SK-N-SH (cell line): Measurements from ENCODE around the gene RALY. TPM values are rescaled to one million over a fixed set of nuclear protein-coding genes. Genes with fewer than 3 reads are reported as not detected.

ENCODE experiments used
- CTCF ChIA-PET: fragments of 300-600, 350-600 bp; formaldehyde crosslinking; extraction: SDS; loops from one replicate; lab custom pipeline; 2021; lab: Yijun Ruan, JAX
- POLR2A ChIA-PET: fragments of 350-600 bp; sonication (Branson Sonifier 250); formaldehyde crosslinking; extraction: SDS; loops from one replicate; lab custom pipeline; 2020; ENCODE audit warnings: antibody characterized with exemption, inconsistent platforms; lab: Yijun Ruan, JAX
- DNase-seq: peaks from one replicate; pipeline ENCODE4 v3.0.0; 2012
- H2AFZ ChIP-seq: fragments of 200-600 bp; sonication (generic); 2 replicates; pipeline ENCODE4 v1.8.1; 2016; ENCODE audit warnings: antibody characterized with exemption, mild to moderate bottlenecking, low read depth
- H3F3A ChIP-seq: fragments of 200-600 bp; sonication (generic); replicated peaks from 2 replicates; pipeline ENCODE3; 2016; ENCODE audit warnings: antibody characterized with exemption, mild to moderate bottlenecking; ENCODE audit not compliant: insufficient read depth
- H3K27ac ChIP-seq, 2 experiments: fragments of 200-500 bp in 1 of 2; fragments of 200-600 bp in 1 of 2; sonication (Bioruptor generic) in 1 of 2; sonication (generic), shearing (Covaris generic) in 1 of 2; 2 replicates each; pipeline versions ENCODE4 v1.5.1 to v1.6.1; 2014 to 2016; ENCODE audit warnings: low read depth in 2 of 2, inconsistent platforms in 1 of 2, low read length in 1 of 2, mild to moderate bottlenecking in 1 of 2, mixed read lengths in 1 of 2
- H3K27me3 ChIP-seq: fragments of 200-600 bp; sonication (generic), shearing (Covaris generic); 2 replicates; pipeline ENCODE4 v1.6.1; 2016; ENCODE audit warnings: mixed run types; ENCODE audit not compliant: insufficient read depth
- H3K36me3 ChIP-seq, 2 experiments: fragments of 200-500 bp in 1 of 2; fragments of 200-600 bp in 1 of 2; sonication (Bioruptor generic) in 1 of 2; sonication (generic) in 1 of 2; replicated peaks in 1 of 2; 2 replicates each; pipeline versions ENCODE3 to v1.5.1; 2014 to 2016; ENCODE audit warnings: low read length in 1 of 2, mild to moderate bottlenecking in 1 of 2; ENCODE audit not compliant: insufficient read depth in 2 of 2, control insufficient read depth in 1 of 2
- H3K4me1 ChIP-seq, 2 experiments: fragments of 200-500 bp in 1 of 2; fragments of 200-600 bp in 1 of 2; sonication (Bioruptor generic) in 1 of 2; sonication (generic), shearing (Covaris generic) in 1 of 2; 2 replicates each; pipeline versions ENCODE4 v1.5.1 to v1.6.1; 2014 to 2016; ENCODE audit warnings: low read depth in 1 of 2, low read length in 1 of 2, mixed run types in 1 of 2; ENCODE audit not compliant: insufficient read depth in 2 of 2, control insufficient read depth in 1 of 2
- H3K4me2 ChIP-seq: fragments of 200-600 bp; sonication (generic), shearing (Covaris generic); 2 replicates; pipeline ENCODE4 v1.6.1; 2017; ENCODE audit warnings: mixed run types
- H3K4me3 ChIP-seq, 2 experiments: fragments of 200-500 bp in 1 of 2; fragments of 200-600 bp in 1 of 2; sonication (Bioruptor generic) in 1 of 2; sonication (generic), shearing (Covaris generic) in 1 of 2; 2 replicates each; pipeline versions ENCODE4 v1.5.1 to v1.8.1; 2014 to 2016; ENCODE audit warnings: low read depth in 2 of 2, inconsistent platforms in 1 of 2, low read length in 1 of 2, mild to moderate bottlenecking in 1 of 2, mixed read lengths in 1 of 2, moderate library complexity in 1 of 2
- H3K79me2 ChIP-seq: fragments of 200-600 bp; sonication (generic); 2 replicates; pipeline ENCODE4 v1.8.1; 2017; ENCODE audit warnings: mild to moderate bottlenecking; ENCODE audit not compliant: insufficient read depth
- H3K9ac ChIP-seq: fragments of 200-600 bp; sonication (generic); 2 replicates; pipeline ENCODE4 v1.6.1; 2017; ENCODE audit warnings: mixed run types
- H3K9me2 ChIP-seq: fragments of 200-600 bp; sonication (generic); 2 replicates; pipeline ENCODE4 v1.6.1; 2017; ENCODE audit warnings: mixed run types
- H3K9me3 ChIP-seq: fragments of 200-600 bp; sonication (generic); 2 replicates; pipeline ENCODE4 v1.6.1; 2017; ENCODE audit warnings: mixed run types, mild to moderate bottlenecking, moderate library complexity
- H4K20me1 ChIP-seq: fragments of 200-600 bp; sonication (generic); 2 replicates; pipeline ENCODE4 v1.6.1; 2017; ENCODE audit warnings: mild to moderate bottlenecking, mixed run types; ENCODE audit not compliant: insufficient read depth
- ELF1 ChIP-seq: IDR thresholded peaks from 2 replicates; pipeline ENCODE4 v1.4.0; 2012
- EZH2phosphoT487 ChIP-seq: fragments of 200-600 bp; sonication (generic); IDR thresholded peaks from 2 replicates; pipeline ENCODE4 v1.6.1; 2017; ENCODE audit warnings: low read depth, mixed run types, mild to moderate bottlenecking, antibody characterized with exemption, moderate library complexity, borderline replicate concordance
- GABPA ChIP-seq: IDR thresholded peaks from 2 replicates; pipeline ENCODE4 v1.4.0; 2012; ENCODE audit warnings: low read depth, mild to moderate bottlenecking
- GATA2 ChIP-seq: sonication (generic); formaldehyde crosslinking; IDR thresholded peaks from 2 replicates; pipeline ENCODE4 v1.5.0; 2020; ENCODE audit warnings: mild to moderate bottlenecking, missing genetic modification reagents
- JUND ChIP-seq: IDR thresholded peaks from 2 replicates; pipeline ENCODE4 v1.4.0; 2012
- POLR2AphosphoS5 ChIP-seq: IDR thresholded peaks from 2 replicates; pipeline ENCODE4 v1.6.1; 2012; ENCODE audit warnings: low read depth, low read length
- RAD21 ChIP-seq: IDR thresholded peaks from 2 replicates; pipeline ENCODE4 v1.6.1; 2012; ENCODE audit warnings: mild to moderate bottlenecking, low read length
- RCOR1 ChIP-seq: fragments of 150-350 bp; IDR thresholded peaks from 2 replicates; pipeline ENCODE4 v1.6.1; 2017; ENCODE audit warnings: antibody characterized with exemption, low read length
- RFX5 ChIP-seq: IDR thresholded peaks from 2 replicates; pipeline ENCODE4 v1.6.1; 2012; ENCODE audit warnings: mild to moderate bottlenecking, improper control_type of control experiment, low read length
- TAF1 ChIP-seq: IDR thresholded peaks from 2 replicates; pipeline ENCODE4 v1.6.1; 2012; ENCODE audit warnings: low read depth, mild to moderate bottlenecking, low read length, moderate library complexity, borderline replicate concordance
- TCF12 ChIP-seq: IDR thresholded peaks from 2 replicates; pipeline ENCODE4 v1.4.0; 2012
- TEAD4 ChIP-seq: IDR thresholded peaks from 2 replicates; pipeline ENCODE4 v1.4.0; 2012; ENCODE audit warnings: mild to moderate bottlenecking, borderline replicate concordance; ENCODE audit not compliant: insufficient read depth
- YY1 ChIP-seq: IDR thresholded peaks from 2 replicates; pipeline ENCODE4 v1.4.0; 2012; ENCODE audit warnings: low read depth, mild to moderate bottlenecking
- WGBS: methylation state at CpG from one replicate; pipeline ENCODE4 v1.1.6; 2017; ENCODE audit warnings: low lambda C conversion rate; 5-methylcytosine and 5-hydroxymethylcytosine counted together
- polyA plus RNA-seq, 3 experiments: library from polyadenylated mRNA; depleted of rRNA; stranded (reverse); fragments of >200 nt; gene quantifications; 2 replicates each; pipeline ENCODE4 v1.2.3, GENCODE V29; 2012
- TF ChIP-seq, protein P1 (sequence below): IDR thresholded peaks from 2 replicates; pipeline ENCODE4 v1.6.1; 2012; ENCODE audit warnings: mild to moderate bottlenecking, low read depth, low read length, moderate library complexity
- TF ChIP-seq, protein P2 (sequence below): IDR thresholded peaks from 2 replicates; pipeline ENCODE4; 2012

RALY gene
- polyA plus RNA-seq, 1 of the 3 experiments (the other 2 are of a cell fraction) = 130 TPM

DNA sequence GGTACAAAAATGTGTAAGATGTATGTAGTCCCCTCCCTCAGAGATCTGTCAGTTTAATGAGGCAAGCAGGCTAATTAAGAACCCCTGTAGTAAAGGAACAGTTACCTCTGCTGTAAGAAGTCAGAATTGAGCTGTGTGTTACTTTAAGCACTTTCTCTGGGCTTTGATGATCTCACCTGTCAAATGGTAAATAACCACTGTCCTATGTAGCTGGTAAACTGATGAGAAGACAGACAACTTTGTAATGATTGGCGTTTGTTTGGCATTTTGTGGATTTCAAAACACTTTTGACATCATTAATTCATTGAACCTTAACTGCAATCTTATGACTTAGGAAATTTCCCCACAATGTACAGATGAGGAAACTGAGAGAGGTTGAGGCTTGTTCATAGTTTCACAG lies 55.7 kb downstream of the RALY start:
- Histone ChIP-seq H3K9me3 (no peaks in the 10 kb centered on the region), H3K4me1 (peaks cover 0 to 21% of the 10 kb centered on the region in 2 experiments; a peak in 1 of 4 replicates), H3K4me2 (no peak overlapping the region), H3K27me3 (no peaks in the 10 kb centered on the region), H3F3A (no peaks in the 10 kb centered on the region), H3K4me3 (no peak overlapping the region), H3K27ac (no peak overlapping the region), H2AFZ (no peak overlapping the region), H3K9me2 (no peaks in the 10 kb centered on the region), H3K9ac (no peak overlapping the region), H3K36me3 (peaks cover 0 to 2% of the 10 kb centered on the region in 2 experiments), H4K20me1 (peaks cover 95% of the 10 kb centered on the region), H3K79me2 (peaks cover 97% of the 10 kb centered on the region)
- 100% methylated on average over 1 of the region's 1 CpG for WGBS
- ChIA-PET CTCF (interaction anchor here (1.1 to 1.5 kb wide), 2 partner anchors 20 to 45 kb away, joined by 3 to 6 read pairs; no protein-coding TSS in a partner anchor), POLR2A (no interaction called here)
- TF ChIP-seq, protein P1, sequence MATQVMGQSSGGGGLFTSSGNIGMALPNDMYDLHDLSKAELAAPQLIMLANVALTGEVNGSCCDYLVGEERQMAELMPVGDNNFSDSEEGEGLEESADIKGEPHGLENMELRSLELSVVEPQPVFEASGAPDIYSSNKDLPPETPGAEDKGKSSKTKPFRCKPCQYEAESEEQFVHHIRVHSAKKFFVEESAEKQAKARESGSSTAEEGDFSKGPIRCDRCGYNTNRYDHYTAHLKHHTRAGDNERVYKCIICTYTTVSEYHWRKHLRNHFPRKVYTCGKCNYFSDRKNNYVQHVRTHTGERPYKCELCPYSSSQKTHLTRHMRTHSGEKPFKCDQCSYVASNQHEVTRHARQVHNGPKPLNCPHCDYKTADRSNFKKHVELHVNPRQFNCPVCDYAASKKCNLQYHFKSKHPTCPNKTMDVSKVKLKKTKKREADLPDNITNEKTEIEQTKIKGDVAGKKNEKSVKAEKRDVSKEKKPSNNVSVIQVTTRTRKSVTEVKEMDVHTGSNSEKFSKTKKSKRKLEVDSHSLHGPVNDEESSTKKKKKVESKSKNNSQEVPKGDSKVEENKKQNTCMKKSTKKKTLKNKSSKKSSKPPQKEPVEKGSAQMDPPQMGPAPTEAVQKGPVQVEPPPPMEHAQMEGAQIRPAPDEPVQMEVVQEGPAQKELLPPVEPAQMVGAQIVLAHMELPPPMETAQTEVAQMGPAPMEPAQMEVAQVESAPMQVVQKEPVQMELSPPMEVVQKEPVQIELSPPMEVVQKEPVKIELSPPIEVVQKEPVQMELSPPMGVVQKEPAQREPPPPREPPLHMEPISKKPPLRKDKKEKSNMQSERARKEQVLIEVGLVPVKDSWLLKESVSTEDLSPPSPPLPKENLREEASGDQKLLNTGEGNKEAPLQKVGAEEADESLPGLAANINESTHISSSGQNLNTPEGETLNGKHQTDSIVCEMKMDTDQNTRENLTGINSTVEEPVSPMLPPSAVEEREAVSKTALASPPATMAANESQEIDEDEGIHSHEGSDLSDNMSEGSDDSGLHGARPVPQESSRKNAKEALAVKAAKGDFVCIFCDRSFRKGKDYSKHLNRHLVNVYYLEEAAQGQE = no peak
- TF ChIP-seq ELF1 (no peak), EZH2phosphoT487 (no peak), TCF12 (no peak), JUND (no peak), RCOR1 (no peak), GATA2 (CRISPR knock-in tag) (no peak), RFX5 (no peak), TEAD4 (no peak), GABPA (no peak), TAF1 (no peak), RAD21 (no peak), POLR2AphosphoS5 (no peak), YY1 (no peak)
- TF ChIP-seq, protein P2, sequence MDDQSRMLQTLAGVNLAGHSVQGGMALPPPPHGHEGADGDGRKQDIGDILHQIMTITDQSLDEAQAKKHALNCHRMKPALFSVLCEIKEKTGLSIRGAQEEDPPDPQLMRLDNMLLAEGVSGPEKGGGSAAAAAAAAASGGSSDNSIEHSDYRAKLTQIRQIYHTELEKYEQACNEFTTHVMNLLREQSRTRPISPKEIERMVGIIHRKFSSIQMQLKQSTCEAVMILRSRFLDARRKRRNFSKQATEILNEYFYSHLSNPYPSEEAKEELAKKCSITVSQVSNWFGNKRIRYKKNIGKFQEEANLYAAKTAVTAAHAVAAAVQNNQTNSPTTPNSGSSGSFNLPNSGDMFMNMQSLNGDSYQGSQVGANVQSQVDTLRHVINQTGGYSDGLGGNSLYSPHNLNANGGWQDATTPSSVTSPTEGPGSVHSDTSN = no peak
- no peak for DNase-seq
